ENCODE results near the gene GET4.
A peak's percentile ranks its signal among the peaks of the same experiment; 100 is the strongest.
"Not testable (repeated sequence)": the region's sequence is repeated elsewhere in the genome, so short reads cannot be mapped to it uniquely, and the experiment has no call there.

GET4 gene

DNA sequence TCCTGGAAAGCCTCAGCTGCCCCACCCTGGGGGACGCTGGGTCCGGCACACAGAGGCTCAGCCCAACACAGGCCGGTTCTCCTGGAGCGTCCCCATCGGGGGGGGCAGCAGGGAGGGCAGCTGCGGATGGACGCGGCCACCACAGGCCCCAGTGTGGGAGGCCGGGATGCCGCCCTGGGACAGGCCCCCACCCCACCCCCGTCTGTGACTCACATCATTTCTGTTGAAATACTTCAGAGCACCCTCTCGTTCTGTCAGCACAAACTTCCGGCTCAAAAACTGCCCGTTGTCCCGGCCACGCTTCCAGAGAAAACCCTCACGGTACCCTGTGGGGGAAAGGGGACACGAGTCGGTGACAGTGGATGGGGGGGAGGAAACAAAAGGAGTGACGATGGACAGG, 28.5 kb downstream of the GET4 start:
- no peak overlapping the region for H3K27ac ChIP-seq
- TF ChIP-seq ZFX (IDR thresholded peaks at IDR 0.05; ENCODE audit: borderline replicate concordance): no peak
- TF ChIP-seq, protein P1, sequence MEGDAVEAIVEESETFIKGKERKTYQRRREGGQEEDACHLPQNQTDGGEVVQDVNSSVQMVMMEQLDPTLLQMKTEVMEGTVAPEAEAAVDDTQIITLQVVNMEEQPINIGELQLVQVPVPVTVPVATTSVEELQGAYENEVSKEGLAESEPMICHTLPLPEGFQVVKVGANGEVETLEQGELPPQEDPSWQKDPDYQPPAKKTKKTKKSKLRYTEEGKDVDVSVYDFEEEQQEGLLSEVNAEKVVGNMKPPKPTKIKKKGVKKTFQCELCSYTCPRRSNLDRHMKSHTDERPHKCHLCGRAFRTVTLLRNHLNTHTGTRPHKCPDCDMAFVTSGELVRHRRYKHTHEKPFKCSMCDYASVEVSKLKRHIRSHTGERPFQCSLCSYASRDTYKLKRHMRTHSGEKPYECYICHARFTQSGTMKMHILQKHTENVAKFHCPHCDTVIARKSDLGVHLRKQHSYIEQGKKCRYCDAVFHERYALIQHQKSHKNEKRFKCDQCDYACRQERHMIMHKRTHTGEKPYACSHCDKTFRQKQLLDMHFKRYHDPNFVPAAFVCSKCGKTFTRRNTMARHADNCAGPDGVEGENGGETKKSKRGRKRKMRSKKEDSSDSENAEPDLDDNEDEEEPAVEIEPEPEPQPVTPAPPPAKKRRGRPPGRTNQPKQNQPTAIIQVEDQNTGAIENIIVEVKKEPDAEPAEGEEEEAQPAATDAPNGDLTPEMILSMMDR (IDR thresholded peaks at IDR 0.05): no peak

DNA sequence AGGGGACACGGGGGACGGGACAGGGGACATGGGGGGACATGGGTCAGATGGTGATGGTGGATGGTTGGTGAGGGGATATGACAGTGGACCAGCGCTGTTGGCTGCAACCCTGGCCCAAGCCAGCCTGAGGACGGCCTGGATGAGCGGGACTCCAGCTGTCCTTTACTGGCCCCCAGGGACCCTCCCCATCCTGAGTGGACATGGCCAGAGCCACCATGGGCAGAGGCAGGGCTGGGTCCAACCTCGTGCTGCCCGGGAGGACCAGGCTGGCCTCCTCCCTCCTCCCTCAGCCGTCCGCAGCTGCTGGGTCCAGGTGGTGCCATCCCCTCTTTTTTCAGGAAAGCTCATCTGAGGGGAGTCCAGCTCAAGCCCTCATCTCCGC, 30.4 kb downstream of the GET4 start:
- TF ChIP-seq, protein P1 (IDR thresholded peaks at IDR 0.05): no peak
- no peak for TF ChIP-seq ZFX (IDR thresholded peaks at IDR 0.05; ENCODE audit: borderline replicate concordance)
- no peak overlapping the region for H3K27ac ChIP-seq

DNA sequence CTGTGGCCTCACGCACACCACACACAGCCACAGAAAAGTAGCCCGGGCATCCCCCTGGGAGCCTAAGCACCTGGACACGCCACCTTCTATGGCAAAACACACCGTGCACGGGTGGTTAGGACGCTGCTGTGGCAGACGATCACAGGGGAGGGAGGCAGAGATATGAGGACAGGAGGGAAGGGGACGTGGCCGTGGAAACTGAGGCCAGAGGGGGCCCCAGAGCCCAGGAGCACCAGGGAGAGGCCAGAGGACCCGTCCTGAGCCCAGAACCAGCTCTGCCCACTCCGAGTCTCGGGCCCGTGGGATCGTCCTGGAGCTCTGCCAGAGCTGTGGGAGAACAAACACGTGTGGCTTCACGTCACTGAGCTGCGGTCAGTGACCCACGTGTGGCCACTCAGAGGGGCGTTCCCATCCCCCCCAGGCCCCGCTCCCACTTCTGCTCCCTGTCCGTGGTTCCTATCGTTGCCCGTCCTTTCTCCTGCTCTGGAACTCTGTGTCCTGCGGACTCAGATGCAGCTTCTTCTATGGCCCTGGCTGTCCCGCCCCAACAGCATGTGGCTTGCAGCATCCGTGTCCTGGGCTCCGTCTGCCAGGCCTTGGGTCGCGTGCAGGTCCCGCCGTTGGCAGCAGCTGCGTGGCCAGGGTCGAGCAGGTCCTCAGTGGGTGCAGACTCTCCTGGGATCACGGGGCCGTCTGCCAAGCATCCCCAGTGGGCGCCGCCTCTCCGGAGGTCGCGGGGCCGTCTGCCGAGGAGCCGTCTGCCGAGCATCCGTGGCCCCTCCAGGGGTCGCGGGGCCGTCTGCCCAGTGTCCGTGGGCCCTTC, 31.0 kb downstream of the GET4 start:
- TF ChIP-seq, protein P1 (IDR thresholded peaks at IDR 0.05): no peak
- TF ChIP-seq ZFX (IDR thresholded peaks at IDR 0.05; ENCODE audit: borderline replicate concordance): no peak
- H3K27ac ChIP-seq: no peak overlapping the region

DNA sequence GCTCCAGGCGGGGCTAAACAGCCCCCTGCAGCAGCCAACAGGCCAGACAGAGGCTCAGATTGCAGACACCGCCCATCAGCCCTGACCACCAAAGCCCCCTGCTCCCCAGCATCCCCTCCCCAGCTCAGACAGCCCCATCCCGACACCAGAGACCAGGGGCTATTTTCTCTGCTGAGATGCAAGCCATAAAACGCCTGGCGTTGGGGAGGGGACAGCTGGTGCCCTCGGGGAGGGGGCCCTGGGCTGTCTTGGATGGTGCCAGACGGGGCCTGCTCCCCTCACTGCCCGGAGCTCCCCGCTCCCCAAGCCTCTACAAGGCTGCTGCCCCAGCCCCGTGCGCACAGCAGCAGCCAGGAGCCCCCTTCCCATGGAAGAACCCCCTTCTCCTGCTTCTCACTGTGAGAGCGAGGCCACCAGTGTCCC, 31.8 kb downstream of the GET4 start:
- H3K27ac ChIP-seq: no peak overlapping the region
- TF ChIP-seq, protein P1 (IDR thresholded peaks at IDR 0.05): no peak
- no peak for TF ChIP-seq ZFX (IDR thresholded peaks at IDR 0.05; ENCODE audit: borderline replicate concordance)

DNA sequence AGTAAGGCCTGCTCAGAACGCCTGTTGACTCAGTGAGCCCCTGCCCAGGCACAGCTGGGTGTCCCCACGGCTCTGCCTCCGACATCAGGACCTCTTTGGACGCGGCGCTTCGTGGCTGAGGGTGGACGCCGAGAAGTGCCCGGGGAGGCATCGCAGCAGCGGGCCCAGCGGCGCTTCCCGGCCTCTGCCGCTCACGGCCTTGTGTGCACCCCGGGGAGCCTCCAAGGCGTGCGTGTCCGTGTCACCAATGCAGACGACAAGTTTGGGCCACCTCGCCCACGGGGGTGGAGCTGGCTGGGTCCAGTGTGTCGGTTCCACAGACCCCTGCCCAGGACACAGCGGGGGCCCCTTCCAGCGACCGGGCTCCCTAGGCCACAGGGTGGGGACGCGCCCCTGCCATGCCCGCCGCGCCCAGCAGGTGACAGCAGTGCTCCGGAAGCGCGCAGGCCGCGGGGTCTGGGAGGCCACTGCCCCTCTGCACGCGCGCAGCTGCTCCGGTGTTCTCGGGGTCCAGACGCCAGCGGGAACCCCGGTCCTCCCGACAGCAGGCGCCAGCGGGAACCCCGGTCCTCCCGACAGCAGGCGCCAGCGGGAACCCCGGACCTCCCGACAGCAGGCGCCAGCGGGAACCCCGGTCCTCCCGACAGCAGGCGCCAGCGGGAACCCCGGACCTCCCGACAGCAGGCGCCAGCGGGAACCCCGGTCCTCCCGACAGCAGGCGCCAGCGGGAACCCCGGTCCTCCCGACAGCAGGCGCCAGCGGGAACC, 32.4 kb downstream of the GET4 start:
- TF ChIP-seq, protein P1 (IDR thresholded peaks at IDR 0.05): peak; percentile 96
- not testable (repeated sequence) for H3K27ac ChIP-seq

DNA sequence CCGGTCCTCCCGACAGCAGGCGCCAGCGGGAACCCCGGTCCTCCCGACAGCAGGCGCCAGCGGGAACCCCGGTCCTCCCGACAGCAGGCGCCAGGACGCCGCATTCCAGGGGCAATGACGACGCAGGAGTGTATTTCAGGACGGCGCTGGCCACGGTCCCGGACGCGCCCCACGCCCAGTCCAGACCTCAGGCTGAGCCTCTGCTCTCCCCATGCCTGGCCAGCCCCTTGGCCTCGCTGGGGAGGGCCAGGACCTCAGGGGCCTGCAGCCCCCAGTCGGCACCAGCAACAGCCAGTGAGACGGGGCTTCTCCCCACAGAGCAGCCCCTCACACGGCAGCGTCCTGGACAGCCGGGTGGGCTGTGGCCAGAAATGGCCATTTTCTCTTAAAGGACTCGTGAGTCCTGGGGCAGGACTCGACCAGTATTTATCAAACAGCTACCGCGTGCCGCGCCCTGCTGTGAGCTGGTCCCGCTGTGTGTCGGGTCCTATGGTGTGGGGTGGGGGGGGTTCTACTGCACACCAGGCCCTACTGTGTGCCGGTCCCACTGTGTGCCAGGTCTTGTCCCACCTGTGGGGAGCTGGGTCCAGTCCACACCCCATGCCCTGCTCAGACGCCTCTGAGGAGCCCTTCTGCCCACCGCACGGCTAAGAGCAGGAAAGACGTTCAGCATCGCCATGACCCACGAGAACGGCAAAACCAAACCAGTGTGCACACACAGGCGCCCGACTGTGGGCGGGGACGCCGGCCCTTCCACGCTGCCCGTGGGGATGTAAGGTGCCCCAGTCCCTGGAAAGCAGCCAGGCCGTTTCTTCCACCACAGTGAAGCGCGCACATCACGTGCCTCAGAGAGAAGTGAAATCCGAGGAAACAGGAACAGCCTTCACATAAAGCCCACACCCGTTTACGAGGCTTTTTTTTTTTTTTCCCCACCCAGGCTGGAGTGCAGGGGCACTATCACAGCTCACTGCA, 33.3 kb downstream of the GET4 start:
- H3K27ac ChIP-seq: no peak overlapping the region
- TF ChIP-seq, protein P1 (IDR thresholded peaks at IDR 0.05): peak; percentile 24
- no peak for TF ChIP-seq ZFX (IDR thresholded peaks at IDR 0.05; ENCODE audit: borderline replicate concordance)

Measured in 22Rv1 (cell line).